ENCODE measurements around the gene TMEM248.

GRCh38 chr7:67006965-67007364 is 85.9 kb downstream of the TMEM248 start:
- TF ChIP-seq POLR2A (IDR thresholded peaks at IDR 0.05) (no peak), CTCF (IDR thresholded peaks at IDR 0.05) (no peak)
